CD14-positive monocyte (primary cell): ENCODE data around the gene PGP. TPM values are rescaled to one million over a fixed set of nuclear protein-coding genes. Genes with fewer than 3 reads are reported as not detected.

Source experiments
- DNase-seq, 3 donors: peaks; one replicate each; pipeline ENCODE4 v3.0.0-alpha.2; 2011 to 2022
- H2AFZ ChIP-seq: 2 replicates; pipeline ENCODE4 v1.6.0; 2012; ENCODE audit warnings: mild to moderate bottlenecking, low read depth, low read length, inconsistent platforms; ENCODE audit not compliant: insufficient read depth, poor library complexity, severe bottlenecking
- H3K27ac ChIP-seq, 2 donors: 1 replicate in 1 of 2; 2 replicates in 1 of 2; pipeline ENCODE4 v1.5.1; 2012 to 2013; ENCODE audit warnings: low read length in 2 of 2, control low read depth in 1 of 2, inconsistent platforms in 1 of 2, low read depth in 1 of 2, mild to moderate bottlenecking in 1 of 2
- H3K27me3 ChIP-seq, 2 donors: one replicate each; pipeline versions ENCODE4 v1.6.0 to v1.6.1; 2011 to 2013; ENCODE audit warnings: low read length in 2 of 2; ENCODE audit not compliant: control insufficient read depth in 2 of 2, insufficient read depth in 2 of 2
- H3K36me3 ChIP-seq, 2 donors: replicated peaks in 1 of 2; 1 replicate in 1 of 2; 2 replicates in 1 of 2; pipeline versions ENCODE4 v1.5.1 to v1.6.1; 2012 to 2013; ENCODE audit warnings: low read length in 2 of 2, control low read depth in 1 of 2, inconsistent platforms in 1 of 2, mild to moderate bottlenecking in 1 of 2; ENCODE audit not compliant: insufficient read depth in 2 of 2, control insufficient read depth in 1 of 2
- H3K4me1 ChIP-seq, 2 donors: 1 replicate in 1 of 2; 2 replicates in 1 of 2; pipeline versions ENCODE4 v1.5.1 to v1.6.1; 2012 to 2013; ENCODE audit warnings: low read length in 2 of 2, control low read depth in 1 of 2, inconsistent platforms in 1 of 2, mild to moderate bottlenecking in 1 of 2, moderate library complexity in 1 of 2; ENCODE audit not compliant: insufficient read depth in 2 of 2, control insufficient read depth in 1 of 2
- H3K4me2 ChIP-seq: replicated peaks from 2 replicates; pipeline ENCODE3; 2012; ENCODE audit warnings: low read length, moderate library complexity, mild to moderate bottlenecking; ENCODE audit not compliant: poor library complexity, severe bottlenecking; ENCODE audit errors: extremely low read depth
- H3K4me3 ChIP-seq, 3 experiments: fragments of 200-600 bp in 1 of 3; sonication (generic) in 1 of 3; replicated peaks in 1 of 3; 1 replicate in 2 of 3; 2 replicates in 1 of 3; pipeline ENCODE4 v1.5.1; 2011 to 2013; ENCODE audit warnings: low read length in 3 of 3, mild to moderate bottlenecking in 3 of 3, control low read depth in 2 of 3, low read depth in 2 of 3, inconsistent platforms in 1 of 3, moderate library complexity in 1 of 3
- H3K79me2 ChIP-seq: 2 replicates; pipeline ENCODE4 v1.6.0; 2012; ENCODE audit warnings: mild to moderate bottlenecking, control low read depth, inconsistent platforms, low read length, moderate library complexity; ENCODE audit not compliant: insufficient read depth
- H3K9ac ChIP-seq: 2 replicates; pipeline ENCODE4 v1.6.0; 2017; ENCODE audit warnings: low read length, mild to moderate bottlenecking; ENCODE audit not compliant: insufficient read depth, poor library complexity, severe bottlenecking
- H3K9me3 ChIP-seq, 2 donors: replicated peaks in 1 of 2; 1 replicate in 1 of 2; 2 replicates in 1 of 2; pipeline versions ENCODE4 v1.5.1 to v1.6.1; 2012 to 2013; ENCODE audit warnings: low read length in 2 of 2, control low read depth in 1 of 2; ENCODE audit not compliant: control insufficient read depth in 1 of 2, insufficient read depth in 1 of 2
- H4K20me1 ChIP-seq: 2 replicates; pipeline ENCODE4 v1.6.0; 2012; ENCODE audit warnings: mild to moderate bottlenecking, low read length, control low read depth, moderate library complexity; ENCODE audit not compliant: insufficient read depth
- H3K27ac Mint-ChIP-seq, 7 donors: one replicate each; pipeline ENCODE4 v1.8.0; 2020; ENCODE audit warnings: mild to moderate bottlenecking in 7 of 7, mixed read lengths in 7 of 7, moderate library complexity in 6 of 7, inconsistent platforms in 2 of 7
- H3K27me3 Mint-ChIP-seq, 3 donors: one replicate each; pipeline ENCODE4 v1.8.0; 2021 to 2022; ENCODE audit warnings: low read depth in 3 of 3, mild to moderate bottlenecking in 3 of 3, mixed read lengths in 3 of 3, moderate library complexity in 3 of 3, inconsistent platforms in 1 of 3
- H3K36me3 Mint-ChIP-seq, 2 donors: one replicate each; pipeline ENCODE4 v1.8.0; 2020; ENCODE audit warnings: mixed read lengths in 2 of 2, inconsistent platforms in 1 of 2, mild to moderate bottlenecking in 1 of 2
- H3K4me1 Mint-ChIP-seq: one replicate; pipeline ENCODE4 v1.8.0; 2020; ENCODE audit warnings: mild to moderate bottlenecking, mixed read lengths
- H3K4me3 Mint-ChIP-seq, 2 donors: one replicate each; pipeline ENCODE4 v1.8.0; 2020; ENCODE audit warnings: mild to moderate bottlenecking in 2 of 2, mixed read lengths in 2 of 2, moderate library complexity in 1 of 2
- H3K9me3 Mint-ChIP-seq, 7 donors: one replicate each; pipeline ENCODE4 v1.8.0; 2020 to 2022; ENCODE audit warnings: mixed read lengths in 7 of 7, mild to moderate bottlenecking in 6 of 7, moderate library complexity in 6 of 7, inconsistent platforms in 2 of 7
- CTCF ChIP-seq: fragments of 200-600 bp; IDR thresholded peaks from one replicate; pipeline ENCODE4 v1.8.0; 2022; ENCODE audit warnings: antibody characterized with exemption, mild to moderate bottlenecking
- WGBS: methylation state at CpG from one replicate; pipeline ENCODE4 v1.1.5; 2013; ENCODE audit warnings: missing lambda C conversion rate; ENCODE audit not compliant: insufficient coverage; 5-methylcytosine and 5-hydroxymethylcytosine counted together
- intact Hi-C, 2 donors: fragments of 100-400 bp; cut with micrococcal nuclease; formaldehyde crosslinking; loops; one replicate each; pipeline versions ENCODE4 v1.15.0 to v1.15.1; 2023
- polyA plus RNA-seq, 3 donors: library from polyadenylated mRNA; depleted of rRNA in 1 of 3; unstranded in 2 of 3; stranded (reverse) in 1 of 3; fragments of 300-500 nt in 2 of 3; fragments of >200 nt in 1 of 3; fragmentation: Illumina TruSeq in 2 of 3; gene quantifications; 1 replicate in 2 of 3; 2 replicates in 1 of 3; pipeline ENCODE4 v1.2.3, GENCODE V29; 2012 to 2021

The PGP gene
- polyA plus RNA-seq, 3 donors = 7.2 to 20.2 (median 19.2) TPM

- Histone ChIP-seq H2AFZ (no peak overlapping the region), H3K4me1 (no peaks in the 10 kb centered on the region), H4K20me1 (peaks cover 19% of the 10 kb centered on the region), H3K36me3 (peaks cover 70 to 84% of the 10 kb centered on the region in 2 donors), H3K79me2 (peaks cover 24% of the 10 kb centered on the region), H3K27me3 (peaks cover 0 to 2% of the 10 kb centered on the region in 2 donors), H3K9me3 (no peaks in the 10 kb centered on the region), H3K27ac (no peak overlapping the region), H3K9ac (no peak overlapping the region), H3K4me3 (no peak overlapping the region), H3K4me2 (no peak overlapping the region)
- peaks cover 4 to 9% (median 5%) of the 10 kb centered on the region in 3 donors for H3K27me3 Mint-ChIP-seq
- intact Hi-C loops = no loop called here
- no peak for TF ChIP-seq CTCF
- DNase-seq = no peak
- 89% methylated on average over 13 of the region's 13 CpGs for WGBS
- peaks cover 11% of the 10 kb centered on the region for H3K4me1 Mint-ChIP-seq
- peaks cover 51 to 76% of the 10 kb centered on the region in 2 donors for H3K36me3 Mint-ChIP-seq
- H3K9me3 Mint-ChIP-seq = peaks cover 0 to 5% (median 0%) of the 10 kb centered on the region in 7 donors
- peak overlapping the region in 2 of 7 donors; percentile 50 to 52 for H3K27ac Mint-ChIP-seq
- H3K4me3 Mint-ChIP-seq = no peak overlapping the region
These were observed 15.7 kb upstream of the PGP start for GRCh38 chr16:2230376-2230775.

DNA sequence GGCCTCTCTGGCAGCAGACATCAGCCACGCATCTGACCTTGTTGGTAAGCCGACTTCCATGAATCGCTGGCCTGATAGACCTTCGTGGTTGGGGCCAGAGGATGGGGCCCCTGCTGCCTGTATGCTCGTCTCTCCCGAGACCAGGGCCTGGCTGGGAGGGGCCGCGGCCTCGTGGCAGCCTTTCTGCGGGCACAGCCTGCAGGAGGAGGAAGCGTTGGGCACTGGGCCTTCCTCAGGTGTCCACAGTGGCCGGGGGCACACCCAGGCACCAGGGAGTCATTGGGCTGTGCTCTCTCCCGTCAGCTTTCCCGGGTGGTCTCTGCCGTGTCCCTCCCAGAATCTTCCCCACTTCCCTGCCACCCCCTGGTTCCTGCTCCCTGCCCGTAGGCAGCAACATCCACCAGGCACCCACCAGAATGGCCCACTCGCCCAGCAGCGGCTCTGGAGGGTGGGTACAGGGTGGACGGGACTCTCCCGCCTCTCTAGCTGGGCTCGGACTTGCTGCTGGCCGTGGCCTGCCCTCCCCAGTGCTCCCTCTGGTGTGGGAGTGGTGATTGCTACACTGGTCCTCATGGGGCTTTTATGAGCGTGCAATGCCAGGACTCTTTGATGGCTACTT lies 15.1 kb upstream of the PGP start:
- peaks cover under 1 to 3% of the 10 kb centered on the region in 2 donors for H3K4me1 ChIP-seq
- peaks cover 45 to 69% of the 10 kb centered on the region in 2 donors for H3K36me3 Mint-ChIP-seq

More for the DNA sequence above, 15.1 kb upstream of the PGP start:
- no peak for DNase-seq
- H3K4me1 Mint-ChIP-seq = peaks cover 15% of the 10 kb centered on the region
- no peak for TF ChIP-seq CTCF
- Histone ChIP-seq H3K9ac (no peak overlapping the region), H2AFZ (no peak overlapping the region), H4K20me1 (peaks cover 19% of the 10 kb centered on the region), H3K4me2 (no peak overlapping the region), H3K27ac (no peak overlapping the region), H3K36me3 (peaks cover 63 to 77% of the 10 kb centered on the region in 2 donors), H3K27me3 (no peaks in the 10 kb centered on the region), H3K4me3 (no peak overlapping the region), H3K9me3 (no peaks in the 10 kb centered on the region), H3K79me2 (peaks cover 30% of the 10 kb centered on the region)
- intact Hi-C loops = no loop called here
- WGBS = 90% methylated on average over 17 of the region's 23 CpGs
- peak overlapping the region in 1 of 7 donors; percentile 50 for H3K27ac Mint-ChIP-seq
- H3K9me3 Mint-ChIP-seq = peaks cover 0 to 2% (median 0%) of the 10 kb centered on the region in 7 donors
- H3K4me3 Mint-ChIP-seq = no peak overlapping the region
- H3K27me3 Mint-ChIP-seq = peaks cover 2 to 3% (median 2%) of the 10 kb centered on the region in 3 donors
